NCI-H82 (cell line): ENCODE results near the gene HPCA.
"Not testable (repeated sequence)": the region's sequence is repeated elsewhere in the genome, so short reads cannot be mapped to it uniquely, and the experiment has no call there.

Experiments used
- DNase-seq: peaks from one replicate; lab custom pipeline; 2025; lab: John Stamatoyannopoulos, UW

Gene HPCA

DNA sequence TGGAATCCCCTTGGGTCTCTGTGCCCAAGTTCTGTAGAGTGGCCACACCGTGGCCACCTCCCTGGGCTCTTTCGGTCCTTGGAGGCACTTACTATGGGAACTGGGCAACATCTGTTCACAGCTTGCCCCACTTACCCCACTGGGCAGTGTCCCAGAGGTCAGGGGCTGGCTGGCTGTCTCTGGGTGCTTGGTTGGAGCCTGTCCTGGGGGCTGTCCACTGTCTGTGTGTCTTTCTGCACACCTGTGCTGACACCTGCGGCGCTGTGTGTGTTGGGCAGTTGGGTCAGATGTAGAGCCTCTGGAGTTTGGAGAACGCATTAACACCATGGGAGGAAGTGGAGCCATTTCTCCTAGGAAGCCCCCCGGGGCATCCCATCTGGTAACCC lies 16.2 kb downstream of the HPCA start:
- DNase-seq = no peak

DNA sequence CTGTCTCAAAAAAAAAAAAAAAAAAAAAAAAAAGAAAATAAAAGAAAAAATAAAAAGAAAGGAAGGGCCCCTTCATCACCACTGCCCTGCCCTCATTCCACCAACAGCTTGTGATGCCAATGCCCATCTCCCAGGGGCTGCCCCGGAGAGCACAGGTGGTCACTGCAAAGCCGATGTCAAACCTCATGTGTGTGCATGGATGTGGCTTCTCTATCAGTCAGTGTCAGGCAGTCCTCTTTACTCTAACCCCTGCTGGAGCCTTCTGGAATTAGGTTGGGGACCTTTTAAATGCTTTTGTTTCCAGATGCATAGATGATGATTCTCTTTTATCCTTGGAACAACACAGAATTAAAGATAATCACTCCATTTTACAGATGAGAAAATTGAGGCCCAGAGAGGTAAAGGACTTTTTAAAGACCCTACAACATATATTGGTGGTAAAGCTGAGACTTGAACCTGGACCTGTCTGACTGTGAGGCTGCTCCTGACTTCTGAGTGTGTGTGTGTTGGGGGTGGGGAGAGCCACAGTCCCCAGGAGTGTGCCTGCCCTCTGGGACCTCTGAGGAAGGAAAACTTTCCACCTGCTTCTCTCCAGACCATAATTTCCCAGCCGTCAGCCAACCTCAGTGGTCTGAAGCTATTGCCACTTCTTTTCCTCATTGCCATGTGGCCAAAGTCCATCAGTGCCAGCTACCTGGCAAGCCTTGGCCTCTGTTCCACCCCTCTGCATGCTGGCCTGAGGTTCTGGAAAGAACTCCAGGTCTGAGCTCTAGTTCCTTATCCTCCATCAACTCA lies 17.9 kb downstream of the HPCA start:
- no peak for DNase-seq

DNA sequence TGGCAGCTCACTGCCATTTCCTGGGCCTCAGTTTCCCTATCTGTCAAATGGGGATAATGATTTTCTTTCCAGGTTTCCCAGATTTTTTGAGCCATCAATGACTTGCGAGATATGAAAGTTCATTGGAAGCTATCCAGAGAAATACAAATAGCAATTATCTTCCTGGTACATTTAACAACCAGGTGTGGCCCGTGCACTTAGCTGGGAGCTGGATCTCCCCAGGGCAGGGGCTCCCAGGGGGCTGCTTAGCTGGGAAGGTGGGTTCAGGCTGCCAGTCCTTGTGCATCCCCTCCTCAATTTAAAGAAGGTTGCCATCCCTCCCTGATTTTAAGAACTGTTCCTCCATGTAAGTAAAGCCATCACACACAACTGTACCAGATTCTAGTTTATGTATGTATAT lies 18.5 kb downstream of the HPCA start:
- DNase-seq = no peak

DNA sequence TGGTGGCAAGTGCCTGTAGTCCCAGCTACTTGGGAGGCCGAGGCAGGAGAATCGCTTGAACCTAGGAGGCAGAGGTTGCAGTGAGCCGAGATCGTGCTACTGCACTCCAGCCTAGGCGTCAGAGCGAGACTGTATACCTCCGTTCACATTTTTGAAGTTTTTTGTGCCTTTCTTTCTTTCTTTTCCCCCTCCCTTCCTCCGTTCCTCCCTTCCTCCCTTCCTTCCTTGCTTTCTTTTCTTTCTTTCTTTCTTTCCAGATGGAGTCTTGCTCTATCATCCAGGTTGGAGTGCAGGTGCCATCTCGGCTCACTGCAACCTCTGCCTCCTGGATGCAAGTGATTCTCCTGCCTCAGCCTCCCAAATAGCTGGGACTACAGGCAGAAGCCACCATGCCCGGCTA lies 19.3 kb downstream of the HPCA start:
- not testable (repeated sequence) for DNase-seq

DNA sequence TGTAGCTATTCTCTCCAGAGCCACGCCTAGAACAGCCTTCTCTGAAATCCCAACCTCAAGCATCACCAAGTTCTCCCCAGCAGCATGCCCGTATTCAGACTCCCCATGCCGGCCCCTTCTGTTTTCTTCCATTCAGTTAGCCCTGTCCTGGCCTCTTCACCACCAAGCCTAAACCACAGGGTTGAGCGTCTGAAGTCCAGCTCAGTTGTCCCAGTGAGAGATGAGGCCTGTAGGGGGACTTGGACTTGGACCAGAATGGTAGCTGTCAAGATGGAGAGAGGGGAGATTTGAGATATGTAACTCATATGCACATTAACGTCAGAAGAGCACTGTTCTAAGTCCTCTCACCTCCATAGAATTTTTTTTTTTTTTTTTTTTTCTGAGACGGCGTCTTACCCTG lies 20.4 kb downstream of the HPCA start:
- DNase-seq = no peak

DNA sequence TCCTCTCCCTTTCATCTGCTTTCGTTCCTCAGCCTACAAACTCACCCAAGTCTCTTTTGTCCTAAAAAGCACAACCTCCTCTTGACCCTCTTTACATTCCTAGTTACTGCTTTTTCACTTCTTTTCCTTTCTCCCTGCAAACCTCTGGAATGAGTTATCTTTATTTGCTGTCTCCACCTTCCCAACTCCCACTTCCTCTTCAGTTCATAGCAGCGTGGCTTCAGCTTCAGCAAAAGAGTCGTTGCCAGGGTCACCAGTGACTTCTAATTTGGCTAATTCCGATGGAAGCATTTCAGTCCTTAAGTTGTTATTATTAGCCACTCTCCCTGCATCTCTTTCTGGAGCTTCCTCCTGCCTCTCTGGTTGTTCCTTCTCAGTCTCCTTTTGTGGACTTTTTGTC lies 21.1 kb downstream of the HPCA start:
- no peak for DNase-seq

DNA sequence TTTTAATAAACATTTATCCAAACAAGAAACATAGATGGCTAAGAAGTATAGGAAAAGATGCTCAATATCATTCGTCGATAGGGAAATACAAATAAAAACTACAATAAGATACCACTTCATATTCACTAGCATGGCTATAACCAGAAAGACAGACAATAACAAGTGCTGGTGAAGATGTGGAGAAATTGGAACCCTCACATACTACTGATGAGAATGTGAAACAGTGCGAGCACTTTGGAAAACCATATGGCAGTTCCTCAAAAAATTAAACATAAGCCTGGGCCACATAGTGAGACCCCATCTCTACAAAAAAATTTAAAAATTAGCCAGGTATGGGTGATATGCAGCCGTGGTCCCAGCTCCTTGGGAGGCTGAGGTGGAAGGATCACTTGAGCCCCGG lies 24.0 kb downstream of the HPCA start:
- no peak for DNase-seq

DNA sequence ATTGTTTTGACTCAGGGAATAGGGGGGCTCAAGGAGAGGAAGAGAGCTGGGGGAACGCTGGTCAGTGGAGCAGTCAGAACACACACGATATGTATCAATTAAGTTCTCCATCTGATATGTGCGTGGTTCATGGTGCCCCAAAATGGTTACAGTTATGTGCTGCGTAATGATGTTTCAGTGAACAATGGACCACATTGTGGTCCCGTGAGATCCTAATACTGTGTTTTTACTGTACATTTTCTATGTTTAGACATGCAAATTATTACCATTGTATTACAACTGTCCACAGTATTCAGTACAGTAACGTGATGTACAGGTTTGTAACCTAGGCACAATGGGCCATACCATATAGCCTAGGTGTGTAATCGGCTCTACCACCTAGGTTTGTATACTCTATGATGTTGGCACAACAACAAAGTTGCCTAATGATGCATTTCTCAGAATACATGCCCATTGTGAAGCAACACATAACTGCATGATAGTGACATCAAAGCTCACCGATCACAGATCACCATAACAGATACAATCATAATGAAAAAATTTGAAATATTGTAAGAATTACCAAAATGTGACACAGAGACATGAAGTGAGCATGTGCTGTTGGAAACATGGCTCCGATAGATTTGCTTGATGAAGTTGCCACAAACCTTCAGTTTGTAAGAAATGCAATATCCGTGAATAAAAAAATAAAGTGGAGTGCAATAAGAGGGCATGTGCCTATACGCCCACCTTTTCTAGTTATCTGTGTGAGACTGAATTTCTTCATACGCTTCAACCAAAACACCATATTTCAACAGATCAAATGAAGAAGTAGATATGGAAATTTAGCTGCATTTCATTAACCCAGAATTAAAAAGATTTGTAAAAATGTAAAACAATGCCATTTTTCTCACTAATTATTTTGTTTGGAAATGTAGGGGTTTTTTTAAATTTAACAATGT lies 29.7 kb downstream of the HPCA start:
- DNase-seq = no peak

DNA sequence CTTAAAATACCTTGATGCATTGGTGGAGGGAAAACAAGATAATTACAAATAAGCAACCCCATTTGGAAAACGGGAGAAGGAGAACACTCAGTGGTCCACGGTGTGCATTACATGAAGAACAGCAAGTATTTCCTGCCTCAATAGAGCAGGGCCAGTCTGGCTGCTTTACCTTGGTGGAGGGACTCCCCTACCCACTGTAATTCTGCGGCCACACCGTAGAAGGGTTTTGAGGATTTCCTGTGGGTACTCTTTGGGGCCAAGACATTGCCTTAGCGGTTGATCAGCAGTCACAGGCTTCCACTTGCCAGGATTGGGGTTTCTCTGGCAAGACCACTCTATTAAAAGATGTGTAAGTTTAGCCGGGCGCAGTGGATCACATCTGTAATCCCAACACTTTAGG lies 31.2 kb downstream of the HPCA start:
- no peak for DNase-seq

DNA sequence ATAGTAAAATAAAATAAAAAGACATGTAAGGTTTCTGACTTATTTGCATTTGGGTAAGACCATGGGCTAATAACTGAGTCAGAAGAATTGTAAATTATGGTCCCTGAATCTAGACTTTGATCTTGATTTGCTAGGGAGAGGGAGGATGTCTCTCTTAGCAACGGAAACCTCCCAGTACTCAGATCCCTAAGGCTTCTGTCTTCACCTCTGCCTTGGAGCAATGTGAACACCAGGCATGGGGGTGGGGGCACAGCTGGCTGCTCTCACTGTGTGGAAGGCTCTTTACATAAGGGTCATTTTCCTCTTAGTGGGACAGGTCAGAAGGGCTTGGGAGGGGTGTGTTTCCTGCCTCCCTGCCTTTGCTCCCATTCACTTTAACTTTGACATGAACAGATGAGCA lies 31.9 kb downstream of the HPCA start:
- DNase-seq = no peak

DNA sequence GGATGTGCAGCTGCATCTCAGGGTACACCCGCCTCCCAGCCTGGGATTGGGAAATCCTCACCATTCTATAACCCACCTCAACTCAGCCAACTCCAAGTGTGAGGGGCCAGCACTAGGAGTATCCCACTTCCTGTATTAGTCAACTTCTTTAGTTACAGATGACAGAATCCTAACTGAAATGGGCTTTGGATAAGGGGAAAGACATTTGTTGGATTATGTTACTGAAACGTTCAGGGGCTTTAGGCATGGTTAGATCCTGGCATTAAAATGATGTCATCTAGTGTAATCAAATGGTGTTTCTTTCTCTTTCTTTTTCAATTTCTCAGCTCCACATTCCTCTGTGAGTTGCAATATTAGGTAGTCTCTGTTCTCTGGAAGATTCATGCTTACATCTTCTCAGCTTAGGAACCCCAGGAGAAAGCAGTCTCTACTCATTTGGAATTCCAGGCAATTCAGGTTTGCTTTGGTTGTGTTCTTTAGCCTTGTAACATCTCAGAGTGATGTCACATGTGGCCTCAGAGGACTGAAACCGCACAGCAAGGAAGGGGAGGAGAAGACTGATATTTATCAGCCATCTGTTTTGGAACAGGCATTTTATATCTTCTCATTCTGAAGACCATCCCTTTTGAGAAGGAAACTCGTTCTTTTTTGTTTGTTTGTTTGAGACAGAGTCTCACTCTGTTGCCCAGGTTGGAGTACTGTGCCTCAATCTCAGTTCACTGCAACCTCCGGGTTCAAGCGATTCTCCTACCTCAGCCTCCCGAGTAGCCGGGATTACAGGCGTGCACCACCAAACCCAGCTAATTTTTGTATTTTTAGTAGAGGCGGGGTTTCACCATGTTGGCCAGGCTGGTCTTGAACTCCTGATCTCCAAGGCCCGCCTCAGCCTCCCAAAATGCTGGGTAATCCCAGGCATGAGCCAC lies 33.8 kb downstream of the HPCA start:
- DNase-seq = no peak

DNA sequence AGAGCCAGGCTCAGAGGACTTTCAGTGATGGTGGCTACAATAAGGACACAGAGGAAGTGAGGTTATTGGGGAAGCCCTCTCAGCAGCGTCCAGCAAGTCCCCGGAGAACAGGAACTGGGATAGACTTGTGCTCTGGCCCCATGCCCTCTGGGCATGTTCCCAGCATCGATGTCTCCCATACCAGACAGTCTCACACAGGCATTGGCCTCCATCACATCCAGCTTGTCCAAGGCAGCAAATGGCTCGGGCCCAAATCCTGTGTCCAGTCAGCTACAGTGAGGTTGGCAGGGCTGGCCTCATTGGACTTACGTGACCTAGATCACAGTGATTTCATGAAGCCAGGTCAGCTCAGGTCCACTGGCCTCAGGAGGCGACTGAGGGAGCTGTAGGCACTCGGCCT lies 34.5 kb downstream of the HPCA start:
- DNase-seq = no peak

DNA sequence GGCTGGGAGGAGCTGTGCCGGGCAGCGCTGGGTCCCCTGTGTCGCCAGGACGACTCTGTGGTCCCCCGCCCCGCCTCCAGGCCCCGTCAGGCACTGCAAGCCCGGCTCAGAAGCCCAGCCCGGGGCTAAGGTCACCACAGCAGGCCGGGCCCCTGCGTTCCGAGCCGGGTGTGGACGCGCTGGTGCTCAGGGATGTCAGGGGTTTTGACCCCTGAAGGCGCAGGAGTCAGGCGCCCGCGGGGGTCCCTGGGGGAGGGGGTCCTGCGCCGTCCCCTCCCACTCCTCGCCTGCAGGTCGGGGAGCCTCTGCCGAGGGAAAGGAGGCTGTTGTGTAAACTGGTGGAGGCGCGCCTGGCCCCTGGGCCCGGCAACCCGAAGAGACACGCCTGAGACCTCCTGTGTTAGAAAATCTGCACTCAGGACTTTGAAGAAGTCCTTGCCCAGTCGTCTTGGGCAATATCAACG lies 38.6 kb downstream of the HPCA start:
- no peak for DNase-seq

DNA sequence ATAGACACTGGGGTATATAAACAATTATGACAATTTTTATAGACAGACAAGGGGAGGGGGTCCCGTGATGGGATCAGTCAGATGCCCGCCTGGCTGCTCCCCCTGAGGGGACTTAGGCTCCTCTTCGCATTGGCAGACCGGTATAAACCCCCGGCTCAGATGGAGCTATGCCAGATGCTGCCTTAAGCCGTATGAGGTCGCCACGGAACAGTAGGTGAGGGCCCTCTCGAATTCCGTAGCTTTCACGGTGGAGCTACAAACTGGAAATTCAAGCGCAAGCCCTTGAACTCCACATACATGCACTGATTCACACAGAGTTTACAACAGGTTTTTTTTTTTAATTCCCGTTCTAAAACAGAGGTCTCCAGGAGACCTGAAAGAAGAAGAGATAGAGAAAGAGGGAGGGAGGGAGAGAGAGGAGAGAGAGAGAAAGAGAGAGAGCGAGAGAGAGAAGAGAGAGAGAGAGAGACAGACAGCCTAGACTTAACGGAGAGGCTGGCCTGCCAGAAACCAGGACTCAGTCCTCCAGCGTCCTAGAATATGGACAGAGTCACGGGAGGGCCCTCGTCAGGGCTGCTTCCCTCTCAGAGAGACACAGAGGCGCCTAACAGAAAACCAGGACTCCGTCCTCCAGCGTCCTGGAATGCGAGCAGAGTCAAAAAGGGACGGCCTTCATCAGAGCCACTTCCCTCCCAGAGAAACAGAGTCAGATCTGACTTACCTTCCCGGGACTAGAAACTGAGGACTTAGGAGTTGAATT lies 39.3 kb downstream of the HPCA start:
- DNase-seq = peak; percentile 96

DNA sequence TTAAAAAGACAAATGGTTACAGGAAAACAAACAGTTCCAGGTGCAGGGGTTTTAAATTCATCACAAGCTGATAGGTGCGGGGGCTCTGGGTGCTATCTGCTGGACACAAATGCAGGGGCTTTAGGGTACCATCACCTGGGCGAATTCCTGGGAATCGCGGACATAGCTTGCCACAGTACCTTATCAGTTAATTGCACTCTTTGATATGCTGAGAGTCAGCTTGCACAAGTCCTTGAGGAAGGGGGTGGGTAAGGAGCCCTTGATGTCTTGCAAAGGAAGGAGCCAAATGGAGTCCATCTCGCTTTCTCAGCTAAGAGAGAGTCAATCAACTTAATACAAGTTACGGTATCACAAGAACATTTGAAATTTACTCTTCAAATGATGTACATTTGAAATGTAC lies 40.3 kb downstream of the HPCA start:
- DNase-seq = no peak

DNA sequence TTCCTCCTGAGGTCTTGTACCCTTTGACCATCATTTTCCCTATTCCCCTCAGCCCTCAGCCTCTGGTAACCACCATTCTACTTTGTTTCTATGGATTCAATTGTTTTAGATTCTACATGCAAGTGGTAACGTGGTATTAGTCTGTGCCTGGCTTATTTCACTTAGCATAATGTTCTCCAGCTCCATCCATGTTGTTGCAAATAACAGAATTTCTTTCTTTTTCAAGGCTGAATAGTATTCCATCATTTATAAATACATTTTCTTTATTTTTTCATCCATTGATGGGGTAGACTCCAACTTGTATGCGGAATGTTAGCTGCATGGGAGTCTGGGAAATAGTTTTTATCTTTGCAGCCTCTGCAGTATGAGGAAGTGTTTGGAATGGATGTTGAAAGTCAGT lies 41.1 kb downstream of the HPCA start:
- no peak for DNase-seq

DNA sequence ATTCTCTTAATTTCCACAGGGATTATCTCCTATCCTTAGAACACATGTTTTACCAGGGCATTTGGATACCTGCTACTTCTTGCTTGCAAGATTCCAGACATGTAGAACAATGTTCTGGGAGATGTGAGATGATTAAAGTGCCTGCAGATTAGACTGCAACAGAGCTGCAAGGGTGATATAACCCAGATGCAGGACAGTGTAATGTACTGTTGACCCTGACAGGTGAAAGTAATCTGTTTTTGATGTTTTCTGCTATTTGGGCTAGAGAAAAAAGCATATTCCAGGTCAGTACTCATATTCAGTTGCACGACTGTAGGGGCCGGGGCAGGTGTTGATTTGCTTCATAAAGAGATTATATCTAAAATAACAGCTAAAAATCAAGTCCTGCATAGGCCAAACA lies 42.0 kb downstream of the HPCA start:
- DNase-seq = peak; percentile 25

DNA sequence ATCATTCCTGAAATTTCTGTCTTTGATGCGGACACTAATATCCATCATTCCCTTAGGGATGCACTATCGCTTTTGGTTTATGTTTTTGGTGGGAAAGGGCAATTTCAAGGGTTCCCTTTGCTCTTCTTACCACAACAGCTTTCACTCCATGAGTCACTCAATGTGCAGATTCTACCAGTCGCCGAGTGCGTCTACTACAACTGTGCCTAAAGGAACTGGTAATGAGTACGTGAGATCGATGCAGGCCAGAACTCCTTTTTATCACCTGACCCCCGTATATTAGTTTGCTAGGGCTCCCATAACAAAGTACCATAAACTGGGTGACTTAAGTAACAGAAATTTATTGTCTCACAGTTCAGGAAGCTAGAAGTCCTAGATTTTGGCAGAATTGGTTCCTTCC lies 42.4 kb downstream of the HPCA start:
- no peak for DNase-seq

DNA sequence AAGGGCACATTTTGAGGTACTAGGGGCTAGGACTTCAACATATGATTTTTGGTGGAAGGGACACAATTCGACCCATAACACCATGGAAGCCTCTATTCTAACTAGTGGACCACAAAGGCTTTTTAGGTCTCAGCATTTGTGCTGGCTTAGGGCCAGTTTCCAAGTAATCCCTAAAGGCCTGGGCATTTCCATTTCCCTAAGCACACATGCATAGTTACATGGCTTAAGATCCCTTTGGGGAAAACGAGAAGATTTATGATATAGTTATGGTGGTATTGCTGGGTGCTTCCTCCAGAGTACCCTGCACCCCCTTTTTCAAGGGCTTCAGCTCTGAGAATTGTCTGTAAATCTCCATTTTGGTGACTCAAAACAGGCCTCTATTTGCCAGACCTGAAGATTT lies 43.1 kb downstream of the HPCA start:
- DNase-seq = peak; percentile 72

DNA sequence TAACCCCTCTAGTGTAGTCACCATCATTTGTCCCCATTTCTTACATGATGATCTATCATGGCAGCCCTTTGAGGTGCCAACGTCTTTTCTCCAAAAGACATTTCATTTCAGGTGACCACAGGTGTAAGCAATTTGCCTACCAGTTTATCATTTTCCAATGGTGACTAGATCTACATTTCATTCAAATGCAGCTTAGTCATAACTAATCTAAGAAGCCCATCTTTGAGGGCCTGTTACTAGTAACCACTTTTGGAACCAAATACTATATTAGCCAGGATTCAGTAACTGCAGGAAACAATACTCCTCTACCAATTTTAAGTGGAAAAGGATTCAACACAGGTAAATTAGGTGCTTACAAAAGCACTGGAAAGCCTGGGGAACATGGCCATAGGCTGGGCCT lies 45.5 kb downstream of the HPCA start:
- no peak for DNase-seq

DNA sequence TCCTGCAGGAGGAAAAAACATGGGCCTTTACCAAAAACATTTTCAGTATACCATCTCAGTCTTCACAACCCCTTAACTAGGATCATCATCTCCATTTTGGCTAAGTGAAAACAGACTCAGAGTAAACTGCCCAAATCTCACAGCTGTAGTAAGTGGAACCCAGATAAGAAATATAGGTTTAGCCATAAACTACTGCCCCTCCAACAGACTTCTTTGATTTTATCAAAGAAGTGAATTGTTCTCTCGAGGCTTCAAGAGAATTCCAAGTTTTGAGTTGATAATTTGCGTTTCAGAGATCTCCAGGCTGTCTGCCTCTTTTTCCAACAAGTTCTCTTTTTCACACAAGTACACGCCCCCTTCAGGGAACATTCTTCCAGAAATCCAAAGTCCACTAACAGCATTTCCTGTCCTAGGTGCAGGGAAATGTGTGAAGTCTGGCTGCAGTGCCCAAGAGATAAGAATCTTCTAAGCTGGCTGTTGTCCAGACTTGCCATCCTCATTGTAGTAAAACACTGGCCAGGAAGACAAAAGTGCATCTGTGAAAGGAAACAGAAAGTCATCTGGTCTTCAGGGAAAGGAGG lies 47.5 kb downstream of the HPCA start:
- DNase-seq = no peak
